GM23338 (cell line): ENCODE results near the gene IMP3. TPM values are rescaled to one million over a fixed set of nuclear protein-coding genes. Genes with fewer than 3 reads are reported as not detected.

ENCODE experiments used
- ATAC-seq: fragments of 200-7000 bp; cut with Tn5 transposase; 3 replicates; pipeline ENCODE4 v1.9.1; 2020
- DNase-seq: peaks from one replicate; pipeline ENCODE4 v3.0.0-alpha.2; 2015; ENCODE audit warnings: low spot score
- H2AFZ ChIP-seq: fragments of 200-600 bp; sonication (generic); 2 replicates; pipeline ENCODE4 v1.8.0; 2016; ENCODE audit warnings: antibody characterized with exemption, mild to moderate bottlenecking, moderate library complexity
- H3F3A ChIP-seq: fragments of 200-600 bp; sonication (generic); replicated peaks from 2 replicates; pipeline ENCODE4 v1.8.0; 2017; ENCODE audit warnings: antibody characterized with exemption, mixed run types, low read depth
- H3K27ac ChIP-seq: fragments of 200-600 bp; sonication (generic); 2 replicates; pipeline ENCODE4 v1.6.1; 2016; ENCODE audit warnings: low read depth
- H3K27me3 ChIP-seq: fragments of 200-600 bp; sonication (generic); 2 replicates; pipeline ENCODE4 v1.8.0; 2016; ENCODE audit warnings: mild to moderate bottlenecking, mixed run types, moderate library complexity; ENCODE audit not compliant: insufficient read depth
- H3K36me3 ChIP-seq: fragments of 200-600 bp; sonication (generic); 2 replicates; pipeline ENCODE4 v1.8.0; 2016; ENCODE audit warnings: mild to moderate bottlenecking; ENCODE audit not compliant: insufficient read depth
- H3K4me1 ChIP-seq: fragments of 200-600 bp; sonication (generic); 2 replicates; pipeline ENCODE4 v1.8.0; 2016; ENCODE audit warnings: mild to moderate bottlenecking, moderate library complexity; ENCODE audit not compliant: insufficient read depth
- H3K4me2 ChIP-seq: fragments of 200-600 bp; sonication (generic); 2 replicates; pipeline ENCODE4 v1.7.1; 2017; ENCODE audit warnings: mixed run types
- H3K4me3 ChIP-seq: fragments of 200-600 bp; sonication (generic); 2 replicates; pipeline ENCODE4 v1.6.1; 2016; ENCODE audit warnings: mixed run types
- H3K79me2 ChIP-seq: fragments of 200-600 bp; sonication (generic); replicated peaks from 2 replicates; pipeline ENCODE4 v1.8.0; 2017; ENCODE audit warnings: mild to moderate bottlenecking; ENCODE audit not compliant: insufficient read depth
- H3K9me2 ChIP-seq: fragments of 200-600 bp; sonication (generic); 2 replicates; pipeline ENCODE4 v1.8.0; 2017; ENCODE audit not compliant: insufficient read depth
- H4K20me1 ChIP-seq: fragments of 200-600 bp; sonication (generic); replicated peaks from 2 replicates; pipeline ENCODE4 v1.8.0; 2017; ENCODE audit warnings: mild to moderate bottlenecking; ENCODE audit not compliant: insufficient read depth
- H3K27ac Mint-ChIP-seq: 2 replicates; pipeline ENCODE4 v1.8.0; 2020; ENCODE audit warnings: inconsistent platforms, mild to moderate bottlenecking, moderate library complexity, mixed read lengths
- H3K27me3 Mint-ChIP-seq: 3 replicates; pipeline ENCODE4 v1.8.0; 2022; ENCODE audit warnings: low read depth, mild to moderate bottlenecking, moderate library complexity, mixed read lengths, inconsistent platforms; ENCODE audit not compliant: insufficient read depth, poor library complexity
- H3K36me3 Mint-ChIP-seq: 3 replicates; pipeline ENCODE4 v1.8.0; 2021; ENCODE audit warnings: low read depth, mild to moderate bottlenecking, inconsistent platforms, moderate library complexity, mixed read lengths
- H3K4me1 Mint-ChIP-seq: 3 replicates; pipeline ENCODE4 v1.8.0; 2020; ENCODE audit warnings: mild to moderate bottlenecking, inconsistent platforms, mixed read lengths
- H3K4me3 Mint-ChIP-seq: 3 replicates; pipeline ENCODE4 v1.8.0; 2021; ENCODE audit warnings: moderate library complexity, mild to moderate bottlenecking, inconsistent platforms, mixed read lengths
- H3K9me3 Mint-ChIP-seq: 3 replicates; pipeline ENCODE4 v1.8.0; 2020; ENCODE audit warnings: moderate library complexity, mild to moderate bottlenecking, inconsistent platforms, mixed read lengths
- CREB1 ChIP-seq: fragments of 250-450 bp; sonication (Bioruptor Pico); IDR thresholded peaks from 2 replicates; pipeline ENCODE4 v1.5.0; 2020; ENCODE audit warnings: low read depth, mild to moderate bottlenecking, moderate library complexity
- CTCF ChIP-seq, 2 experiments: fragments of 200-600 bp in 1 of 2; sonication (generic) in 1 of 2; conservative IDR thresholded peaks; 2 replicates each; pipeline versions ENCODE4 v1.5.1 to v1.6.1; 2016 to 2017; ENCODE audit warnings: antibody characterized with exemption in 2 of 2, low read depth in 2 of 2, mild to moderate bottlenecking in 2 of 2, moderate library complexity in 1 of 2
- EZH2 ChIP-seq: fragments of 200-600 bp; sonication (generic); IDR thresholded peaks from one replicate; pipeline ENCODE4 v1.8.0; 2017; ENCODE audit warnings: antibody characterized with exemption, mild to moderate bottlenecking, low read depth; ENCODE audit not compliant: unreplicated experiment
- EZH2phosphoT487 ChIP-seq: fragments of 200-600 bp; sonication (generic); IDR thresholded peaks from one replicate; pipeline ENCODE4 v1.8.1; 2018; ENCODE audit warnings: antibody characterized with exemption; ENCODE audit not compliant: unreplicated experiment
- STAT1 ChIP-seq: IDR thresholded peaks from one replicate; pipeline ENCODE4 v1.6.1; 2016; ENCODE audit warnings: antibody characterized with exemption; ENCODE audit not compliant: unreplicated experiment
- ZNF462 ChIP-seq: fragments of 250-450 bp; sonication (Bioruptor Pico); IDR thresholded peaks from 2 replicates; pipeline ENCODE4 v1.5.0; 2020; ENCODE audit warnings: mild to moderate bottlenecking, moderate library complexity
- polyA plus RNA-seq: library from polyadenylated mRNA; unstranded; fragments of >200 nt; fragmentation: Nextera tagmentation; extraction: Ambion mirVana; gene quantifications from 2 replicates; pipeline ENCODE4 v1.2.1, GENCODE V29; 2016
- total RNA-seq: library from RNA; depleted of rRNA; stranded (reverse); fragments of >200 nt; shearing (Covaris generic); gene quantifications from 2 replicates; pipeline ENCODE4 v1.2.3, GENCODE V29; 2014

IMP3 gene
- total and polyA plus RNA-seq, 2 experiments from 2014 or later, result 210 to 319 TPM

GRCh38 chr15:75677465-75678323 is 37.7 kb upstream of the IMP3 start:
- no peaks in the 10 kb centered on the region for H3K27me3 ChIP-seq
- peaks cover 17% of the 10 kb centered on the region for H3K4me1 ChIP-seq
- H3K4me2 ChIP-seq, result no peak overlapping the region
- DNase-seq, result no peak
- no peaks in the 10 kb centered on the region for H3K9me2 ChIP-seq
- no peak overlapping the region for H3K27ac Mint-ChIP-seq
- no peak overlapping the region for H3K27ac ChIP-seq
- H3K4me3 ChIP-seq, result no peak overlapping the region
- H2AFZ ChIP-seq, result no peak overlapping the region
- no peaks in the 10 kb centered on the region for H3K79me2 ChIP-seq
- H3K4me3 Mint-ChIP-seq, result no peak overlapping the region
- H3F3A ChIP-seq, result peaks cover 12% of the 10 kb centered on the region; the same call in 1 of the 2 replicates
- H3K36me3 Mint-ChIP-seq, result no peaks in the 10 kb centered on the region; the same call in 2 of the 3 replicates
- no peaks in the 10 kb centered on the region for H3K36me3 ChIP-seq
- H3K9me3 Mint-ChIP-seq, result no peaks in the 10 kb centered on the region
- H3K27me3 Mint-ChIP-seq, result peaks cover 14% of the 10 kb centered on the region
- peaks cover 33% of the 10 kb centered on the region for H3K4me1 Mint-ChIP-seq
- no peak for ATAC-seq
- no peak for TF ChIP-seq STAT1
- no peak for TF ChIP-seq ZNF462 (CRISPR knock-in tag)
- no peak for TF ChIP-seq EZH2phosphoT487
- TF ChIP-seq CREB1 (CRISPR knock-in tag), result no peak
- TF ChIP-seq EZH2, result no peak
- TF ChIP-seq CTCF (conservative IDR thresholded peaks at IDR 0.05; ENCODE audit: low read depth in 2 of 2), result no peak
- H4K20me1 ChIP-seq, result no peaks in the 10 kb centered on the region
